Immature natural killer cell (primary cell): ENCODE data around the gene THEMIS2. TPM values are rescaled to one million over a fixed set of nuclear protein-coding genes. Genes with fewer than 3 reads are reported as not detected.

Source experiments
- DNase-seq, 3 donors: peaks; one replicate each; pipeline ENCODE4 v3.0.0; 2022; ENCODE audit warnings: mixed read lengths in 1 of 3
- H3K27ac Mint-ChIP-seq, 6 donors: one replicate each; pipeline ENCODE4 v1.8.0; 2020; ENCODE audit warnings: mixed read lengths in 6 of 6, mild to moderate bottlenecking in 5 of 6, inconsistent platforms in 4 of 6, moderate library complexity in 3 of 6
- H3K27me3 Mint-ChIP-seq, 3 donors: one replicate each; pipeline ENCODE4 v1.8.0; 2020 to 2021; ENCODE audit warnings: low read depth in 3 of 3, mild to moderate bottlenecking in 3 of 3, mixed read lengths in 3 of 3, moderate library complexity in 3 of 3, inconsistent platforms in 1 of 3
- H3K36me3 Mint-ChIP-seq, 3 donors: one replicate each; pipeline ENCODE4 v1.8.0; 2020; ENCODE audit warnings: mixed read lengths in 3 of 3, inconsistent platforms in 2 of 3, mild to moderate bottlenecking in 2 of 3
- H3K4me1 Mint-ChIP-seq, 2 donors: one replicate each; pipeline ENCODE4 v1.8.0; 2020; ENCODE audit warnings: inconsistent platforms in 2 of 2, mild to moderate bottlenecking in 2 of 2, mixed read lengths in 2 of 2, moderate library complexity in 1 of 2
- H3K4me3 Mint-ChIP-seq, 5 donors: one replicate each; pipeline ENCODE4 v1.8.0; 2020; ENCODE audit warnings: mild to moderate bottlenecking in 5 of 5, mixed read lengths in 5 of 5, inconsistent platforms in 3 of 5, moderate library complexity in 3 of 5
- H3K9me3 Mint-ChIP-seq, 6 donors: one replicate each; pipeline ENCODE4 v1.8.0; 2020; ENCODE audit warnings: mild to moderate bottlenecking in 6 of 6, mixed read lengths in 6 of 6, inconsistent platforms in 4 of 6, moderate library complexity in 3 of 6
- polyA plus RNA-seq, 3 donors: library from polyadenylated mRNA; unstranded; fragments of 300-500 nt; fragmentation: Illumina TruSeq; gene quantifications; one replicate each; pipeline ENCODE4 v1.2.3, GENCODE V29; 2021

Gene THEMIS2
- polyA plus RNA-seq, 3 donors from 2014 or later = 93.2 to 146 (median 101) TPM

GRCh38 chr1:27883536-27883935, 11.2 kb downstream of the THEMIS2 start:
- DNase-seq = no peak
- H3K4me3 Mint-ChIP-seq = peak overlapping the region; percentile 71 to 91 (median 87)
- H3K4me1 Mint-ChIP-seq = peaks cover 64 to 74% of the 10 kb centered on the region in 2 donors
- H3K27ac Mint-ChIP-seq = peak overlapping the region; percentile 93 to 99 (median 98)
- H3K9me3 Mint-ChIP-seq = no peaks in the 10 kb centered on the region
- peaks cover 37 to 53% (median 44%) of the 10 kb centered on the region in 3 donors for H3K36me3 Mint-ChIP-seq
- peaks cover 5 to 38% (median 37%) of the 10 kb centered on the region in 3 donors for H3K27me3 Mint-ChIP-seq

GRCh38 chr1:27884006-27884954, 11.9 kb downstream of the THEMIS2 start:
- Mint-ChIP-seq H3K4me3 (peak overlapping the region; percentile 71 to 91 (median 87)), H3K27ac (peak overlapping the region; percentile 93 to 99 (median 98)), H3K36me3 (peaks cover 31 to 52% (median 41%) of the 10 kb centered on the region in 3 donors), H3K9me3 (no peaks in the 10 kb centered on the region), H3K4me1 (peaks cover 67 to 74% of the 10 kb centered on the region in 2 donors), H3K27me3 (peaks cover 5 to 44% (median 35%) of the 10 kb centered on the region in 3 donors)
- peak; percentile 65 to 77 (median 71) for DNase-seq

- H3K4me1 Mint-ChIP-seq = peaks cover 72 to 74% of the 10 kb centered on the region in 2 donors
- peak overlapping the region; percentile 82 to 91 (median 87) for H3K4me3 Mint-ChIP-seq
- peaks cover 29 to 51% (median 41%) of the 10 kb centered on the region in 3 donors for H3K36me3 Mint-ChIP-seq
Measured at GRCh38 chr1:27885114-27885528, 12.8 kb downstream of the THEMIS2 start.

GRCh38 chr1:27885621-27886352, 13.4 kb downstream of the THEMIS2 start:
- peaks cover 7 to 46% (median 35%) of the 10 kb centered on the region in 3 donors for H3K27me3 Mint-ChIP-seq
- peak overlapping the region; percentile 93 to 99 (median 98) for H3K27ac Mint-ChIP-seq
- peak overlapping the region; percentile 82 to 91 (median 87) for H3K4me3 Mint-ChIP-seq
- H3K9me3 Mint-ChIP-seq = no peaks in the 10 kb centered on the region
- H3K4me1 Mint-ChIP-seq = peaks cover 78 to 81% of the 10 kb centered on the region in 2 donors
- H3K36me3 Mint-ChIP-seq = peaks cover 32 to 55% (median 44%) of the 10 kb centered on the region in 3 donors
- DNase-seq = no peak

More at GRCh38 chr1:27885114-27885528, 12.8 kb downstream of the THEMIS2 start:
- no peaks in the 10 kb centered on the region for H3K9me3 Mint-ChIP-seq
- peak overlapping the region; percentile 93 to 99 (median 98) for H3K27ac Mint-ChIP-seq
- peaks cover 5 to 44% (median 35%) of the 10 kb centered on the region in 3 donors for H3K27me3 Mint-ChIP-seq
- DNase-seq = no peak

- Mint-ChIP-seq H3K4me3 (peak overlapping the region; percentile 82 to 91 (median 87)), H3K4me1 (peaks cover 83 to 86% of the 10 kb centered on the region in 2 donors), H3K27ac (peak overlapping the region; percentile 93 to 99 (median 98)), H3K27me3 (peaks cover 9 to 46% (median 35%) of the 10 kb centered on the region in 3 donors), H3K36me3 (peaks cover 32 to 61% (median 47%) of the 10 kb centered on the region in 3 donors), H3K9me3 (no peaks in the 10 kb centered on the region)
- peak; percentile 42 to 61 (median 56) for DNase-seq
Measured at GRCh38 chr1:27886353-27886679, 14.0 kb downstream of the THEMIS2 start.

DNA sequence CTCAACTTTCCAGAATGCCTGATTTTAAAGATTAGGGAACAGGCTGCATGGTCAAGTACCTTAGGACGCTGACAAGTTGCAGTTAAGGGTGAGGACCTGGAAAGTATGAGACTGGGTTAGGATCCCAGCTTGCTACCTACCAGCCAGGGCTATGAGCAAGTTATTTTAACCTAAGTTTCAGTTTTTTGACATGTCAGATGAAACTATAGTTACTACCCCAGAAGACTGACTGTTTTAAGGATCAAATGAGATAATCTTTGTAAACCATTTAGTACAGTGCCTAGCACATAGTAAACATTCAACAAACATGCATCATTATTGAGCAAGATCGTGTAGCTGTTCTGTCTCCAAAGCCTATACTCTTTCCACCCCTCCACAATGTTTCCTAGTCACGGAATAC, 14.4 kb downstream of the THEMIS2 start:
- H3K9me3 Mint-ChIP-seq = no peaks in the 10 kb centered on the region
- H3K36me3 Mint-ChIP-seq = peaks cover 32 to 65% (median 49%) of the 10 kb centered on the region in 3 donors
- H3K27me3 Mint-ChIP-seq = peaks cover 9 to 48% (median 35%) of the 10 kb centered on the region in 3 donors
- peak overlapping the region; percentile 82 to 91 (median 87) for H3K4me3 Mint-ChIP-seq
- H3K27ac Mint-ChIP-seq = peak overlapping the region; percentile 93 to 99 (median 98)
- no peak for DNase-seq
- H3K4me1 Mint-ChIP-seq = peaks cover 87 to 90% of the 10 kb centered on the region in 2 donors

GRCh38 chr1:27887215-27888021, 15.1 kb downstream of the THEMIS2 start:
- H3K4me1 Mint-ChIP-seq = peaks cover 92 to 97% of the 10 kb centered on the region in 2 donors
- H3K27me3 Mint-ChIP-seq = peaks cover 9 to 49% (median 35%) of the 10 kb centered on the region in 3 donors
- H3K4me3 Mint-ChIP-seq = peak overlapping the region; percentile 82 to 91 (median 87)
- DNase-seq = peak; percentile 78 to 84 (median 81)
- H3K9me3 Mint-ChIP-seq = no peaks in the 10 kb centered on the region
- H3K36me3 Mint-ChIP-seq = peaks cover 32 to 64% (median 52%) of the 10 kb centered on the region in 3 donors
- H3K27ac Mint-ChIP-seq = peak overlapping the region; percentile 93 to 99 (median 98)

DNA sequence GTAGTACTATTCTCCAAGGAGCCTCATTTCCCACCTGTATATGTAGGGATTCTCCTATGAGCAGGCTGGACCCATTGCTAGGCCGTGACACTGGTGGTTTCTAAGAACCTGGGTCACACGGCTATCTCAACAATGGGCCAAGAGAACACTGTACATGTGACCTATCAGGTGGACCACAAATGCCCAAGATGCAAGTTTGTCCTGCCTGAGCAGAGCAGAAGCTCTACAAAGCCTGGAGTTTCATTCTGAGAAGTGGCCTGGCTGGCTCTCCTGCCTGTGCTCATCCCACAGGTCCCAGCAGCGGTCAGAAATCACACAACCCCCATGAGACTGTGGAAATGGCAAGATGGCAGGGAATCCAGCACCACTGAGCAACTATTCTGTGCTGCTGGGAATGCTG, 17.2 kb downstream of the THEMIS2 start:
- Mint-ChIP-seq H3K27ac (peak overlapping the region; percentile 81 to 98 (median 94)), H3K9me3 (no peaks in the 10 kb centered on the region), H3K27me3 (peaks cover 9 to 38% (median 33%) of the 10 kb centered on the region in 3 donors), H3K4me1 (peaks cover 76 to 87% of the 10 kb centered on the region in 2 donors), H3K4me3 (peak overlapping the region; percentile 12 to 90 (median 43)), H3K36me3 (peaks cover 24 to 59% (median 48%) of the 10 kb centered on the region in 3 donors)
- no peak for DNase-seq

DNA sequence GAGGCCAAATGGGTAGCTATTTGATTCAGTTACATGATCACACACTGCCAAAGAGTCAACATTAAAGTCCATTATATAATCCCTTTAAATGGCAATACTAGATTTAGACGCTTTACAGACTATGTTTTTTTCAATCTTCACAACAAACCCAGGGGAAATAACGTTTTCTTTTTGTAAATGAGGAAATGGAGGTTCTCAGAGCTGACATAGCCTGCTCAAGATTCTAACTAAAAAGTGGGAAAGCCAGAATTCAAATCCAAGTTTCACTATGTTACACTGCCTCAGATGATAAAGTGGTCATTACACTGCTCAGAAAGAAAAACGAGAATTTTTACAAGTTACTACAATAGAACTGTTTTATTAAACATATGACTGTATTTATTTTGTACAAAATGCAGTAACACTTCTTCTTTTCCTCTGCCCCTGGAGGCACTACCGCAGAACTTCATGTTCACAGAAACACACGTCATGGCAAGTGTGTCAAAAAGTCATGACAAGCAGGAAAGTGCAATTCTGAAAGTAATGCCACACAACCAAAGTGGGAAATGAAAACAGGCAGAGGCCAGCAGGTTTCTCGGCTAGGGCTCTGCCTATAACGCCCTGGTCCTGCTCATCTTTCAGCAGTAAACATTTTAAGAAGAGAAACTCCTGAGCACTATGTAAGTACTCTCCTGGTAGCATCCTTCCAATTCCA, 19.0 kb downstream of the THEMIS2 start:
- Mint-ChIP-seq H3K9me3 (no peaks in the 10 kb centered on the region), H3K4me3 (peak overlapping the region; percentile 47 to 87 (median 58)), H3K36me3 (peaks cover 24 to 57% (median 48%) of the 10 kb centered on the region in 3 donors), H3K27me3 (peaks cover 7 to 26% (median 20%) of the 10 kb centered on the region in 3 donors), H3K27ac (peak overlapping the region; percentile 93 to 98 (median 96)), H3K4me1 (peaks cover 58 to 79% of the 10 kb centered on the region in 2 donors)
- peak; percentile 74 to 82 (median 78) for DNase-seq

DNA sequence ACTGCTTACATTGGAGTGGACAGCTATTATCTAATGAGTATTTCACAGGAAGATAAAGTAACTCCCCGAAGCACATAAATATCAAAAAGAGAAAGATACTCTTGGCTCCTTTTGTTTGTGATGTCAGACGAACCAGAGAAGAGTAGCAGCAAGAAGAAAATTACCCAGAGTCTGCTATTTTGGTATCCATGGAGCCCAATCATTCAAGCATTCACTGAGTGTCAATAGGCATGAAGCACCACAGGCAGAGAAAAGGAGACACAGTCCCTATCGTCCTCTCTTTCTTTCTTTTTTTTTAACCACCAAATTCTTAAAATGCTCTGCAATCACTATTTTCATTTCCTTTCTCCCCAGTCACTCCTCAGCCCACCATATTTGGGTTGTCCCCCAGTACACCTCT, 22.2 kb downstream of the THEMIS2 start:
- H3K36me3 Mint-ChIP-seq = peaks cover 25 to 50% (median 35%) of the 10 kb centered on the region in 3 donors
- DNase-seq = no peak
- no peaks in the 10 kb centered on the region for H3K9me3 Mint-ChIP-seq
- H3K4me1 Mint-ChIP-seq = peaks cover 29 to 47% of the 10 kb centered on the region in 2 donors
- H3K4me3 Mint-ChIP-seq = no peak overlapping the region
- peaks cover 0 to 5% (median 4%) of the 10 kb centered on the region in 3 donors for H3K27me3 Mint-ChIP-seq
- H3K27ac Mint-ChIP-seq = peak overlapping the region; percentile 37 to 96 (median 93)

DNA sequence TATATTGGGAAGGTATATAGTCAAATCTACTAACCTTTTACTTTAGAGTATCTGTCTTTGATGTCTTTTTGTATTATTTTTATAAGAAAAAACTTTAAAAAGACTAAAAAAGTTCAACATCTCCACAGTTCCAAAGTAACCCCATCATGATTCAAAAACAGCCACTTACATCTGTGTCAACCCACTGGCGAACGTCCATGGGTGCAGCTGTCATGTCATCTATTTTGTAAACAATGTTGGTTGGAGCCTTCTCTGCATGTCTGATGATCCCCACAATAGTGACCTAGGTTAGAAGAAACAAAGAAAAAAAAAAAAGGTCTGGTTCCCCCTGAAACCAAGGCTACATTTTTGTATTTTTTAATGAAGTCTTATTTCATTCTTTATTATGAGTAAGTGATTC, 34.4 kb downstream of the THEMIS2 start:
- Mint-ChIP-seq H3K4me3 (no peak overlapping the region), H3K36me3 (peaks cover 6 to 38% (median 17%) of the 10 kb centered on the region in 3 donors), H3K9me3 (no peaks in the 10 kb centered on the region), H3K27ac (peak overlapping the region in 3 of 6 donors; percentile 30 to 81 (median 70)), H3K27me3 (peaks cover 0 to 2% (median 1%) of the 10 kb centered on the region in 3 donors), H3K4me1 (peaks cover 5 to 12% of the 10 kb centered on the region in 2 donors)
- DNase-seq = no peak

- peak overlapping the region; percentile 55 to 82 (median 57) for H3K27ac Mint-ChIP-seq
- peaks cover 20 to 27% of the 10 kb centered on the region in 2 donors for H3K4me1 Mint-ChIP-seq
- DNase-seq = no peak
- H3K27me3 Mint-ChIP-seq = peaks cover 0 to 12% (median 7%) of the 10 kb centered on the region in 3 donors
- peak overlapping the region; percentile 5 to 60 (median 42) for H3K4me3 Mint-ChIP-seq
- H3K36me3 Mint-ChIP-seq = peaks cover 2 to 14% (median 6%) of the 10 kb centered on the region in 3 donors
- H3K9me3 Mint-ChIP-seq = no peaks in the 10 kb centered on the region
Measured at GRCh38 chr1:27912429-27912828, 40.1 kb downstream of the THEMIS2 start.
